ENCODE results near the gene FAM3C.
A peak's percentile ranks its signal among the peaks of the same experiment; 100 is the strongest.

Gene FAM3C

DNA sequence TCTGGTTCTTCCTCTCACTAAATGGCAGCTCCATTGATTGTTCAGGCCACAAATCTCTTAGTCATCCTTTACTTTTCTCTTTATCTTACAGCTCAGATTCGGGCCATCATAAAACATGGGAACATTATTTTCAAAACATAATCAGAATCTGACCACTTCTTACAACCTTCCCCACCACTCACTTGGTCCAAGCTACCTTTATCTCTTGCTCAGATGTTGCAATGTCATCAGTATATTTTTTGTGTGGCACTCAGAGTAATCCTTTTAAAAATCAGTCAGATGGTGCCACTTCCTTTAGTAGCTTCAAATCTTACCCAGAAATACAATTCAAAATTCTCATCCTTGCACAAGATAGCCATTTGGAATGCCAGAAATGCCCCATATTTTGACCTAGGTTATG is 34.5 kb upstream of the FAM3C start:
- no peak for TF ChIP-seq ZNF8 (CRISPR knock-in tag; IDR thresholded peaks at IDR 0.05)
- TF ChIP-seq RARB (CRISPR knock-in tag; IDR thresholded peaks at IDR 0.05), result no peak
- TF ChIP-seq TCF4 (CRISPR knock-in tag; IDR thresholded peaks at IDR 0.05; ENCODE audit: borderline replicate concordance), result no peak
- TF ChIP-seq, protein P1, sequence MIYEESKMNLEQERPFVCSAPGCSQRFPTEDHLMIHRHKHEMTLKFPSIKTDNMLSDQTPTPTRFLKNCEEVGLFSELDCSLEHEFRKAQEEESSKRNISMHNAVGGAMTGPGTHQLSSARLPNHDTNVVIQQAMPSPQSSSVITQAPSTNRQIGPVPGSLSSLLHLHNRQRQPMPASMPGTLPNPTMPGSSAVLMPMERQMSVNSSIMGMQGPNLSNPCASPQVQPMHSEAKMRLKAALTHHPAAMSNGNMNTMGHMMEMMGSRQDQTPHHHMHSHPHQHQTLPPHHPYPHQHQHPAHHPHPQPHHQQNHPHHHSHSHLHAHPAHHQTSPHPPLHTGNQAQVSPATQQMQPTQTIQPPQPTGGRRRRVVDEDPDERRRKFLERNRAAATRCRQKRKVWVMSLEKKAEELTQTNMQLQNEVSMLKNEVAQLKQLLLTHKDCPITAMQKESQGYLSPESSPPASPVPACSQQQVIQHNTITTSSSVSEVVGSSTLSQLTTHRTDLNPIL (CRISPR knock-in tag; IDR thresholded peaks at IDR 0.05; ENCODE audit: low read depth), result no peak
- TF ChIP-seq, protein P2, sequence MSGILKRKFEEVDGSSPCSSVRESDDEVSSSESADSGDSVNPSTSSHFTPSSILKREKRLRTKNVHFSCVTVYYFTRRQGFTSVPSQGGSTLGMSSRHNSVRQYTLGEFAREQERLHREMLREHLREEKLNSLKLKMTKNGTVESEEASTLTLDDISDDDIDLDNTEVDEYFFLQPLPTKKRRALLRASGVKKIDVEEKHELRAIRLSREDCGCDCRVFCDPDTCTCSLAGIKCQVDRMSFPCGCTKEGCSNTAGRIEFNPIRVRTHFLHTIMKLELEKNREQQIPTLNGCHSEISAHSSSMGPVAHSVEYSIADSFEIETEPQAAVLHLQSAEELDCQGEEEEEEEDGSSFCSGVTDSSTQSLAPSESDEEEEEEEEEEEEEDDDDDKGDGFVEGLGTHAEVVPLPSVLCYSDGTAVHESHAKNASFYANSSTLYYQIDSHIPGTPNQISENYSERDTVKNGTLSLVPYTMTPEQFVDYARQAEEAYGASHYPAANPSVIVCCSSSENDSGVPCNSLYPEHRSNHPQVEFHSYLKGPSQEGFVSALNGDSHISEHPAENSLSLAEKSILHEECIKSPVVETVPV (CRISPR knock-in tag; IDR thresholded peaks at IDR 0.05), result no peak
- no peak for TF ChIP-seq TOX (CRISPR knock-in tag; IDR thresholded peaks at IDR 0.05; ENCODE audit: borderline replicate concordance)
- TF ChIP-seq PPARA (CRISPR knock-in tag; IDR thresholded peaks at IDR 0.05; ENCODE audit: borderline replicate concordance), result no peak
- TF ChIP-seq SNAI2 (CRISPR knock-in tag; IDR thresholded peaks at IDR 0.05), result no peak
- TF ChIP-seq, protein P3, sequence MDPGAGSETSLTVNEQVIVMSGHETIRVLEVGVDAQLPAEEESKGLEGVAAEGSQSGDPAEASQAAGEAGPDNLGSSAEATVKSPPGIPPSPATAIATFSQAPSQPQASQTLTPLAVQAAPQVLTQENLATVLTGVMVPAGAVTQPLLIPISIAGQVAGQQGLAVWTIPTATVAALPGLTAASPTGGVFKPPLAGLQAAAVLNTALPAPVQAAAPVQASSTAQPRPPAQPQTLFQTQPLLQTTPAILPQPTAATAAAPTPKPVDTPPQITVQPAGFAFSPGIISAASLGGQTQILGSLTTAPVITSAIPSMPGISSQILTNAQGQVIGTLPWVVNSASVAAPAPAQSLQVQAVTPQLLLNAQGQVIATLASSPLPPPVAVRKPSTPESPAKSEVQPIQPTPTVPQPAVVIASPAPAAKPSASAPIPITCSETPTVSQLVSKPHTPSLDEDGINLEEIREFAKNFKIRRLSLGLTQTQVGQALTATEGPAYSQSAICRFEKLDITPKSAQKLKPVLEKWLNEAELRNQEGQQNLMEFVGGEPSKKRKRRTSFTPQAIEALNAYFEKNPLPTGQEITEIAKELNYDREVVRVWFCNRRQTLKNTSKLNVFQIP (CRISPR knock-in tag; IDR thresholded peaks at IDR 0.05; ENCODE audit: borderline replicate concordance, low read depth), result no peak
- no peak for TF ChIP-seq ZNF70 (CRISPR knock-in tag; IDR thresholded peaks at IDR 0.05)
- TF ChIP-seq ZFP3 (CRISPR knock-in tag; IDR thresholded peaks at IDR 0.05), result no peak
- TF ChIP-seq ISL1 (CRISPR knock-in tag; IDR thresholded peaks at IDR 0.05), result no peak
- TF ChIP-seq ZC3H10 (CRISPR knock-in tag; IDR thresholded peaks at IDR 0.05), result no peak
- no peak for ATAC-seq

DNA sequence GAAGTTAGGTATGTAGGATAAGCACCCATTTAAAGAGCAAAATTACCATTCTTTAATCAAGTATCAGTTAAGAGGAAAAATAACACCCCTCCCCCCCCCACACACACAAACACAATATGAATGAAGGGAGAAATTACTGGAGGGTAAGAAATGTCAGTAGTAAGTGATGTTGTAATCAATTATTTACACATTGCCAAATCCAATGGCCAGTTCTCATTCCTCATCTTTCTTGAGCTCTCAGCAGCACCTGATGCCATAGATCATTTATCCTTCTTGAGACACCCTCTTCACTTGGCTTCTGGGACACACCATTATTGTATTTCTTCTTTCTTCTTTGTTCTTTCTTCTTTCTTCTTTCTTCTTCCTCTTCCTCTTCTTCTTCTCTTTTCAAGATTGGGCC is 33.7 kb upstream of the FAM3C start:
- no peak for ATAC-seq
- TF ChIP-seq ZNF8 (CRISPR knock-in tag; IDR thresholded peaks at IDR 0.05) (no peak), TCF4 (CRISPR knock-in tag; IDR thresholded peaks at IDR 0.05; ENCODE audit: borderline replicate concordance) (no peak), TOX (CRISPR knock-in tag; IDR thresholded peaks at IDR 0.05; ENCODE audit: borderline replicate concordance) (no peak), SNAI2 (CRISPR knock-in tag; IDR thresholded peaks at IDR 0.05) (no peak), ARNTL (CRISPR knock-in tag; IDR thresholded peaks at IDR 0.05; ENCODE audit: borderline replicate concordance, low read depth) (no peak), RARB (CRISPR knock-in tag; IDR thresholded peaks at IDR 0.05) (no peak), OSR1 (CRISPR knock-in tag; IDR thresholded peaks at IDR 0.05) (no peak)
- TF ChIP-seq, protein P4, sequence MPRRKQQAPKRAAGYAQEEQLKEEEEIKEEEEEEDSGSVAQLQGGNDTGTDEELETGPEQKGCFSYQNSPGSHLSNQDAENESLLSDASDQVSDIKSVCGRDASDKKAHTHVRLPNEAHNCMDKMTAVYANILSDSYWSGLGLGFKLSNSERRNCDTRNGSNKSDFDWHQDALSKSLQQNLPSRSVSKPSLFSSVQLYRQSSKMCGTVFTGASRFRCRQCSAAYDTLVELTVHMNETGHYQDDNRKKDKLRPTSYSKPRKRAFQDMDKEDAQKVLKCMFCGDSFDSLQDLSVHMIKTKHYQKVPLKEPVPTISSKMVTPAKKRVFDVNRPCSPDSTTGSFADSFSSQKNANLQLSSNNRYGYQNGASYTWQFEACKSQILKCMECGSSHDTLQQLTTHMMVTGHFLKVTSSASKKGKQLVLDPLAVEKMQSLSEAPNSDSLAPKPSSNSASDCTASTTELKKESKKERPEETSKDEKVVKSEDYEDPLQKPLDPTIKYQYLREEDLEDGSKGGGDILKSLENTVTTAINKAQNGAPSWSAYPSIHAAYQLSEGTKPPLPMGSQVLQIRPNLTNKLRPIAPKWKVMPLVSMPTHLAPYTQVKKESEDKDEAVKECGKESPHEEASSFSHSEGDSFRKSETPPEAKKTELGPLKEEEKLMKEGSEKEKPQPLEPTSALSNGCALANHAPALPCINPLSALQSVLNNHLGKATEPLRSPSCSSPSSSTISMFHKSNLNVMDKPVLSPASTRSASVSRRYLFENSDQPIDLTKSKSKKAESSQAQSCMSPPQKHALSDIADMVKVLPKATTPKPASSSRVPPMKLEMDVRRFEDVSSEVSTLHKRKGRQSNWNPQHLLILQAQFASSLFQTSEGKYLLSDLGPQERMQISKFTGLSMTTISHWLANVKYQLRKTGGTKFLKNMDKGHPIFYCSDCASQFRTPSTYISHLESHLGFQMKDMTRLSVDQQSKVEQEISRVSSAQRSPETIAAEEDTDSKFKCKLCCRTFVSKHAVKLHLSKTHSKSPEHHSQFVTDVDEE (CRISPR knock-in tag; IDR thresholded peaks at IDR 0.05), result no peak
- TF ChIP-seq, protein P1 (CRISPR knock-in tag; IDR thresholded peaks at IDR 0.05; ENCODE audit: low read depth), result no peak

DNA sequence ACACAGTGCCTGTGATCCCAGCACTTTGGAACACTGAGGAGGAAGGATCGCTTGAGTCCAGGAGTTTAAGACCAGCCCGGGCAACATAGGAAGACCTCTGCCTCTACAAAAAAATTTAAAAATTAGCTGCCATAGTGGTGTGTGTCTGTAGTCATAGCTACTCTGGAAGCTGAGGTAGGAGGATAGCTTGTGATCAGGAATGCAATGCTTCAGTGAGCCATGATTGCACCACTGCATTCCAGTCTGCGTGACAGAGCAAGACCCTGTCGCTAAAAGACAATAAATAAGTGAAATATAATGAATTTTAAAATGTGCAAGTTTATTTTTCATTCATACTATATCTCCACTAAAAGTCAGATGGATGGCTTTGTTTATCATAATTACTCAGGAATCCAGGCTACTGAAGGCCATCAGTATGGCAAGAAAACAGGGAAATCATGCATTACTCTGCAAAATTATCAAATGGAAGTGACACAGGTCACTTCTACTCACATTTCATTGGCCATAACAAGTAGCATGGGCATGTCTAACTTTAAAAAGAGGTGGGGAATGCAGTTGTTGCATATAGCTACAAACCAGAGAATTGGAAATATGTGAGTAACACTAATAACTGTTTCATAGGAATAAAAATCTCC is 32.9 kb upstream of the FAM3C start:
- ATAC-seq, result peak; percentile 63
- TF ChIP-seq BACH2 (CRISPR knock-in tag; IDR thresholded peaks at IDR 0.05; ENCODE audit: borderline replicate concordance) (no peak), ZC3H10 (CRISPR knock-in tag; IDR thresholded peaks at IDR 0.05) (no peak), TOX (CRISPR knock-in tag; IDR thresholded peaks at IDR 0.05; ENCODE audit: borderline replicate concordance) (no peak), ZFP3 (CRISPR knock-in tag; IDR thresholded peaks at IDR 0.05) (no peak), CSDC2 (CRISPR knock-in tag; IDR thresholded peaks at IDR 0.05) (no peak), TCF4 (CRISPR knock-in tag; IDR thresholded peaks at IDR 0.05; ENCODE audit: borderline replicate concordance) (no peak), OSR1 (CRISPR knock-in tag; IDR thresholded peaks at IDR 0.05) (no peak), ZNF8 (CRISPR knock-in tag; IDR thresholded peaks at IDR 0.05) (no peak), RARB (CRISPR knock-in tag; IDR thresholded peaks at IDR 0.05) (no peak), ESRRG (CRISPR knock-in tag; IDR thresholded peaks at IDR 0.05) (no peak), SNAI2 (CRISPR knock-in tag; IDR thresholded peaks at IDR 0.05) (no peak), ARNTL (CRISPR knock-in tag; IDR thresholded peaks at IDR 0.05; ENCODE audit: borderline replicate concordance, low read depth) (no peak), ZNF70 (CRISPR knock-in tag; IDR thresholded peaks at IDR 0.05) (no peak), ZNF565 (CRISPR knock-in tag; conservative IDR thresholded peaks at IDR 0.05; ENCODE audit: low read depth) (no peak)
- TF ChIP-seq, protein P5, sequence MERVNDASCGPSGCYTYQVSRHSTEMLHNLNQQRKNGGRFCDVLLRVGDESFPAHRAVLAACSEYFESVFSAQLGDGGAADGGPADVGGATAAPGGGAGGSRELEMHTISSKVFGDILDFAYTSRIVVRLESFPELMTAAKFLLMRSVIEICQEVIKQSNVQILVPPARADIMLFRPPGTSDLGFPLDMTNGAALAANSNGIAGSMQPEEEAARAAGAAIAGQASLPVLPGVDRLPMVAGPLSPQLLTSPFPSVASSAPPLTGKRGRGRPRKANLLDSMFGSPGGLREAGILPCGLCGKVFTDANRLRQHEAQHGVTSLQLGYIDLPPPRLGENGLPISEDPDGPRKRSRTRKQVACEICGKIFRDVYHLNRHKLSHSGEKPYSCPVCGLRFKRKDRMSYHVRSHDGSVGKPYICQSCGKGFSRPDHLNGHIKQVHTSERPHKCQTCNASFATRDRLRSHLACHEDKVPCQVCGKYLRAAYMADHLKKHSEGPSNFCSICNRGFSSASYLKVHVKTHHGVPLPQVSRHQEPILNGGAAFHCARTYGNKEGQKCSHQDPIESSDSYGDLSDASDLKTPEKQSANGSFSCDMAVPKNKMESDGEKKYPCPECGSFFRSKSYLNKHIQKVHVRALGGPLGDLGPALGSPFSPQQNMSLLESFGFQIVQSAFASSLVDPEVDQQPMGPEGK (CRISPR knock-in tag; IDR thresholded peaks at IDR 0.05; ENCODE audit: borderline replicate concordance), result no peak
- TF ChIP-seq, protein P1 (CRISPR knock-in tag; IDR thresholded peaks at IDR 0.05; ENCODE audit: low read depth), result no peak
- TF ChIP-seq, protein P2 (CRISPR knock-in tag; IDR thresholded peaks at IDR 0.05), result no peak

Measured in SK-N-SH treated with all-trans-retinoic acid at 6 μM for 48 hours (cell line).